Astrocyte of the spinal cord (primary cell): ENCODE data around the gene SDF2.

ENCODE experiments used
- DNase-seq: peaks from one replicate; pipeline ENCODE4 v3.0.0; 2011; ENCODE audit warnings: low read depth, low spot score
- H3K4me3 ChIP-seq: 2 replicates; pipeline ENCODE4 v1.5.1; 2011; ENCODE audit warnings: low read depth, mild to moderate bottlenecking, low read length, moderate library complexity
- CTCF ChIP-seq: IDR thresholded peaks from 2 replicates; pipeline ENCODE4 v1.5.1; 2012; ENCODE audit warnings: low read depth, mild to moderate bottlenecking, low read length, inconsistent platforms
- in situ Hi-C: cut with HindIII; loops from 2 replicates; pipeline ENCODE4 v1.10.0; 2017; ENCODE audit warnings: low sequenced_read_pairs

Gene SDF2

DNA sequence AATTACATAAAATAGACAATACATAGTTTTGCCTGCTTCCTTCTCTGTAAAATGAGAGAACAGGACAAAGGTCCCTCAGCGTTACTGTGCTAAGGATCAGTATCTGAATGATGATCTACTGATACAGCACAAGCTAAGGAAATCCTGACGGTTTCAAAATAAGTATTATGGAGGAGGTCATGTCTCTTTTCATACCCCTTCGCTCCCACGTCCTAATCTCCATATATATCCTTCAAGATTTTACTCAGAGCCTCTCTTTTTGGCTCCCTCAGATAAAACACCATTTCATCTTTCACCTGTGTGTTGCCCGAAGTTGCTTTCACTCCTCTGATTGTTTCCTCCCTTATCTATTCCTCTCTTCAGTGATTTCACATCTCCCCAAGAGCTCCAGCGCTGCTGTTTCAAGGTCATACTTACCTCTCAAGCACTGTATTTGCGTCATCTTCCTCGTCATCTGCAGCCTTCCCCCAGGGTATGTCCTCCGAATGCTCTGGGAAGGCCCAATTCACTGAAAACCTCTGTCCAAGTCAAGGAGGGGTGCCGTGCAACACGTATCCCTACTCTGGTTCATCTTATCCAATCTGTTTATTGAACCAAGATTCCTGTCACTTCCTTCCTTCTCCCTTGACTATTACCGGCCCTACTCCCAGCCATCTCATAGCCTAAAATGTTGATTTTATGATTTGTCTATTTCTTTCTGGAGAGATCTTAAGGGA is 15.5 kb downstream of the SDF2 start:
- in situ Hi-C loops: no loop called here
- no peak overlapping the region for H3K4me3 ChIP-seq
- TF ChIP-seq CTCF: no peak
- no peak for DNase-seq

DNA sequence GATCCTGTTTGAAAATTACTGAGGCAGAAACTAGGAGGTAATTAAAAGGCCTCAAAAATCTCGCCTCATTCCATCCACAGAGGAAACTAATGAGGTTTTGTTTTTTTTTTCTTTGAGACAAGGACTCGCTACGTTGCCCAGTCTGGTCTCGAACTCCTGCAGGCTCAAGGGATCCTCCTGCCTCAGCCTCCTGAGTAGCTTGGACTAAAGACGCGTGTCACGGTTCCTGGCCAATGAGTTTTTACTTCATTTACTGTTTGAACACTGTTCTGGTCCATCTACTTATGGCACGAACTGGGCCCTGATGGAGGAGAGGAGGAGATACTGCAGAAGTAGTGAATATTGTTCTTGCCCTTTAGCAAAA is 16.1 kb downstream of the SDF2 start:
- peak overlapping the region; percentile 50 for H3K4me3 ChIP-seq
- no peak for TF ChIP-seq CTCF
- in situ Hi-C loops: no loop called here
- DNase-seq: no peak

GRCh38 chr17:28644787-28645575 is 16.7 kb downstream of the SDF2 start, which contains the start of gene BLTP2:
TSS of gene BLTP2 (minus strand) at chr17:28645158. CDS start at chr17:28645056, 102 bp downstream.
- TF ChIP-seq CTCF: no peak
- H3K4me3 ChIP-seq: peak within 1 kb of the TSS; percentile 90
- peak; percentile 95 for DNase-seq
- in situ Hi-C loops: no loop called here

- peak; percentile 42 for DNase-seq
- peak; percentile 52 for TF ChIP-seq CTCF
- peak overlapping the region; percentile 90 for H3K4me3 ChIP-seq
- in situ Hi-C loops: no loop called here
Observed at GRCh38 chr17:28643983-28644786, 17.5 kb downstream of the SDF2 start.

DNA sequence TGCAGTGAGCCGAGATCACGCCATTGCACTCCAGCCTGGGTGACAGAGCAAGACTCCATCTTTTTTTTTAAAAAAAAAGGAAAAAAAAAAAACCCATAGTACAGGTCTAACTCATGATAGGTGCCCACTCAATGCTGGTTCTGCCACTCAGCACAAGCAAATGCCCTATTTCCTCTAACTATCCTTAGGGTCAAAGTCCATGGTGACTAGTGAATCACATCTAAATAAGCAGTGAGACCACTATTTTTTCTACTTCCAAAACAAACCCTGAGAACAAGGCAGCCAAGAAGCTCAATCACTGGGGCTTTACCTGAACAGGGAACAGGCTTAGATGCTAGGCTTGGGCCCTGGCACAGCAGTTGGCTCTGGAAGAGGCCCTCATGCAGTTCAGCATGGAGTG is 20.1 kb downstream of the SDF2 start:
- TF ChIP-seq CTCF: no peak
- in situ Hi-C loops: no loop called here
- DNase-seq: no peak
- H3K4me3 ChIP-seq: no peak overlapping the region

DNA sequence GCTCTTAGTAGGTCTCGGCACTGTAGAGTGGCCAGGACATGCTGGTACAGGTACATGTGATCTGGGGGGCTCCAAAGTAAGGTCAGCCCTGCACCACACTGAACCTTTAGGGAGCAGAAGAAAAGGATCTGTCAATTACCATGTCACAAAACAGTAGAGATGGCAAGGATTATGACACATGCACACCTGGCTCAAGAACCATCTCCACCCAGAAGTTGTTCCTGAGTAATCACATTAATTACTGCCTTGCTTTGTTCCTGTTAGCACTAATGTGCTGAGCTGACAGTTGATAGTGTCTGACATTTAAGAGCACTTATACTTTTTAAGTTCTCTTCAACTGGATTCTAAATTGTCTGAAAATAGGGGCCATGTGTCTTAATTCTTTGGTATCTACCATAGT is 26.2 kb downstream of the SDF2 start:
- TF ChIP-seq CTCF: no peak
- no peak for DNase-seq
- in situ Hi-C loops: no loop called here
- no peak overlapping the region for H3K4me3 ChIP-seq
